GM12878 (cell line): ENCODE measurements around the gene ZFP3. TPM values are rescaled to one million over a fixed set of nuclear protein-coding genes. Genes with fewer than 3 reads are reported as not detected.

Source experiments
- BRCA1 ChIP-seq: IDR thresholded peaks from 2 replicates; pipeline ENCODE4 v1.6.1; 2011; ENCODE audit warnings: low read depth, low read length, improper control_type of control experiment
- CBFB ChIP-seq: IDR thresholded peaks from 2 replicates; pipeline ENCODE4 v1.6.1; 2016; ENCODE audit warnings: antibody characterized with exemption, low read depth
- CHD2 ChIP-seq: IDR thresholded peaks from 2 replicates; pipeline ENCODE4 v1.6.1; 2011; ENCODE audit warnings: low read depth, low read length, improper control_type of control experiment, borderline replicate concordance
- CHD4 ChIP-seq: fragments of 200-600 bp; sonication (generic); IDR thresholded peaks from 2 replicates; pipeline ENCODE4 v1.6.1; 2016; ENCODE audit warnings: mild to moderate bottlenecking
- E2F8 ChIP-seq: fragments of 450-650 bp; IDR thresholded peaks from 2 replicates; pipeline ENCODE4 v1.6.1; 2018; ENCODE audit warnings: mild to moderate bottlenecking, low read depth, moderate library complexity; ENCODE audit not compliant: partially characterized antibody
- HCFC1 ChIP-seq: fragments of 150-350 bp; IDR thresholded peaks from 2 replicates; pipeline ENCODE4 v1.6.1; 2014; ENCODE audit warnings: low read length
- JUND ChIP-seq: IDR thresholded peaks from 2 replicates; pipeline ENCODE4 v1.6.1; 2012; ENCODE audit warnings: low read depth, mild to moderate bottlenecking, low read length, improper control_type of control experiment, moderate library complexity
- LARP7 ChIP-seq: fragments of 450-650 bp; IDR thresholded peaks from 2 replicates; pipeline ENCODE4 v1.6.1; 2017; ENCODE audit warnings: mild to moderate bottlenecking
- MLLT1 ChIP-seq: fragments of 450-650 bp; IDR thresholded peaks from 2 replicates; pipeline ENCODE4 v1.6.1; 2016; ENCODE audit warnings: mild to moderate bottlenecking
- NR2C1 ChIP-seq: fragments of 450-650 bp; IDR thresholded peaks from 2 replicates; pipeline ENCODE4 v1.6.1; 2017; ENCODE audit warnings: antibody characterized with exemption, mild to moderate bottlenecking, moderate library complexity
- NR2F1 ChIP-seq: fragments of 450-650 bp; conservative IDR thresholded peaks from 2 replicates; pipeline ENCODE4 v1.6.1; 2017; ENCODE audit warnings: mild to moderate bottlenecking
- NRF1 ChIP-seq: conservative IDR thresholded peaks from 2 replicates; pipeline ENCODE4 v1.6.1; 2011; ENCODE audit warnings: mild to moderate bottlenecking, low read depth, low read length, improper control_type of control experiment
- TBL1XR1 ChIP-seq: IDR thresholded peaks from 2 replicates; pipeline ENCODE4 v1.6.1; 2012; ENCODE audit warnings: low read depth, low read length, improper control_type of control experiment
- USF1 ChIP-seq: IDR thresholded peaks from 2 replicates; pipeline ENCODE4 v1.6.1; 2011; ENCODE audit warnings: borderline replicate concordance, low read depth, mild to moderate bottlenecking, moderate library complexity, mixed read lengths, low read length; ENCODE audit not compliant: insufficient read depth; ENCODE audit errors: extremely low read length
- USF2 ChIP-seq: IDR thresholded peaks from 2 replicates; pipeline ENCODE4 v1.6.1; 2011; ENCODE audit warnings: low read depth, low read length, improper control_type of control experiment, borderline replicate concordance
- YBX1 ChIP-seq: fragments of 450-650 bp; IDR thresholded peaks from 2 replicates; pipeline ENCODE4 v1.6.1; 2016; ENCODE audit warnings: antibody characterized with exemption
- ZNF687 ChIP-seq: fragments of 450-650 bp; IDR thresholded peaks from 2 replicates; pipeline ENCODE4 v1.6.1; 2017; ENCODE audit warnings: mild to moderate bottlenecking, moderate library complexity
- polyA plus RNA-seq, 11 experiments: library from polyadenylated mRNA; depleted of rRNA in 4 of 11; unstranded in 6 of 11; stranded (reverse) in 5 of 11; fragments of >200 nt; fragmentation: Nextera tagmentation in 4 of 11; fragmentation: Illumina TruSeq in 1 of 11; extraction: Ambion mirVana in 4 of 11; extraction: Trizol in 1 of 11; gene quantifications; 1 replicate in 1 of 11; 2 replicates in 10 of 11; pipeline versions ENCODE4 v1.2.1 to v1.2.3, GENCODE V29; 2011 to 2016; ENCODE audit warnings: inconsistent platforms in 2 of 11, missing spikeins in 2 of 11, low read depth in 1 of 11
- total RNA-seq, 4 experiments: library from RNA; depleted of rRNA in 3 of 4; stranded (reverse); fragments of >200 nt in 3 of 4; fragmentation: Illumina TruSeq in 1 of 4; extraction: Trizol in 1 of 4; gene quantifications; 2 replicates each; pipeline versions ENCODE4 v1.2.1 to v1.2.3, GENCODE V29; 2013 to 2021

Gene ZFP3
- total and polyA plus RNA-seq, 10 of the 15 experiments (the other 5 are each of a cell fraction or from before 2014, with no cell fraction given) = 0.37 to 4.1 (median 1.6) TPM

GRCh38 chr17:5111402-5112204 lies 33.3 kb downstream of the ZFP3 start, which contains the start of gene ZNF232 (continued):
- TF ChIP-seq MLLT1 = 0 out of 2 replicates have a peak, but pooled peaks have one; percentile 8
- peak; percentile 37; the same call in 1 of the 2 replicates for TF ChIP-seq NR2C1
- 0 out of 2 replicates have a peak, but pooled peaks have one; percentile 26 for TF ChIP-seq CBFB
- peak; percentile 80 for TF ChIP-seq LARP7
- peak; percentile 82 for TF ChIP-seq USF1
- no peak for TF ChIP-seq BRCA1
- peak; percentile 41; the same call in 1 of the 2 replicates for TF ChIP-seq NR2F1
- TF ChIP-seq E2F8 = no peak
- TF ChIP-seq HCFC1 = peak; percentile 79
- TF ChIP-seq TBL1XR1 = 0 out of 2 replicates have a peak, but pooled peaks have one; percentile 21
- peak; percentile 71 for TF ChIP-seq NRF1
- TF ChIP-seq CHD4 = 0 out of 2 replicates have a peak, but pooled peaks have one; percentile 13
- no peak for TF ChIP-seq YBX1
- TF ChIP-seq JUND = no peak
- peak; percentile 78 for TF ChIP-seq CHD2
- peak; percentile 84 for TF ChIP-seq ZNF687
- peak; percentile 27 for TF ChIP-seq USF2
